ENCODE measurements around the gene PHACTR1.
A peak's percentile ranks its signal among the peaks of the same experiment; 100 is the strongest.

The PHACTR1 gene

GRCh38 chr6:13331516-13332348 lies 615.2 kb downstream of the PHACTR1 start:
- no peak overlapping the region for H3K4me3 ChIP-seq (replicated peaks; ENCODE audit: low read depth, low read length)
- DNase-seq (ENCODE audit: extremely low read depth, low read depth), result no peak
- TF ChIP-seq, protein P1, sequence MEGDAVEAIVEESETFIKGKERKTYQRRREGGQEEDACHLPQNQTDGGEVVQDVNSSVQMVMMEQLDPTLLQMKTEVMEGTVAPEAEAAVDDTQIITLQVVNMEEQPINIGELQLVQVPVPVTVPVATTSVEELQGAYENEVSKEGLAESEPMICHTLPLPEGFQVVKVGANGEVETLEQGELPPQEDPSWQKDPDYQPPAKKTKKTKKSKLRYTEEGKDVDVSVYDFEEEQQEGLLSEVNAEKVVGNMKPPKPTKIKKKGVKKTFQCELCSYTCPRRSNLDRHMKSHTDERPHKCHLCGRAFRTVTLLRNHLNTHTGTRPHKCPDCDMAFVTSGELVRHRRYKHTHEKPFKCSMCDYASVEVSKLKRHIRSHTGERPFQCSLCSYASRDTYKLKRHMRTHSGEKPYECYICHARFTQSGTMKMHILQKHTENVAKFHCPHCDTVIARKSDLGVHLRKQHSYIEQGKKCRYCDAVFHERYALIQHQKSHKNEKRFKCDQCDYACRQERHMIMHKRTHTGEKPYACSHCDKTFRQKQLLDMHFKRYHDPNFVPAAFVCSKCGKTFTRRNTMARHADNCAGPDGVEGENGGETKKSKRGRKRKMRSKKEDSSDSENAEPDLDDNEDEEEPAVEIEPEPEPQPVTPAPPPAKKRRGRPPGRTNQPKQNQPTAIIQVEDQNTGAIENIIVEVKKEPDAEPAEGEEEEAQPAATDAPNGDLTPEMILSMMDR (IDR thresholded peaks at IDR 0.05; ENCODE audit: low read depth, low read length, missing control alignments), result peak; percentile 52

DNA sequence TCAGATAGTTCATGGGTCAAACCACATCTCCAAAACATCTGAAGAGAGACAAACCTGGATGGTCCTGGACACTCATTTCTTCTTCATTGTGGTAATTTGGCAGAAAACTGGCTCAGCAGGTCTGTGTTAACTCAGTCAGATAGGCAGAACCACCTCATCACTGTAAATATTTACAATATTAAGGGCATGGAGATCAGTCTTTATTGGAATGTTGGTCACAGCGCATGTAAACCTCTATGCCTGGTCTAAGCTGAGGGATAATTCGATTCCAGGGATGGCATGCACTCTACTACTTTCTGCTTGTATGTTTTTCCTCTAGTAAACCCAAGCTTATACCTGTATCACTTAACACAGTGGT lies 615.8 kb downstream of the PHACTR1 start:
- no peak overlapping the region for H3K4me3 ChIP-seq (replicated peaks; ENCODE audit: low read depth, low read length)
- TF ChIP-seq, protein P1 (IDR thresholded peaks at IDR 0.05; ENCODE audit: low read depth, low read length, missing control alignments), result no peak
- no peak for DNase-seq (ENCODE audit: extremely low read depth, low read depth)

DNA sequence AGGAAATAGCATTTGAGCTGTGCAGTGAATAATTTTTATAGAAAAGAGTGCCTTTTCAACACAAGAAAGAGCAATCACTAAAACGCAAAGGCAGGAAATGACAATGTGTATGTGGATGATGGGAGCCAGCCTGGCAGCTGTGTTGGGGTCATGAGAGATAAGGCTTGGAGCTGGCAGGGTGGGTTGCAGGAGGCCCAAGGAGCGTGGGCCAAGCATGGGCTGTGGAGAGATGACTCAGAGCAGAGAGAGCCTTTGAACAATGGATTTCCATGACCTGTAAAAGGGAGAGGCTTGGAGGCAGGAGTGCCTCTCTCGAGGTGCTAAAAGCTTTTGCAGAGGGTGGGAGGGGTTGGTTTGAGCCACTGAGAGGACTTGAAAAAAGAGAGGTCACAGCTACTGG lies 618.4 kb downstream of the PHACTR1 start:
- DNase-seq (ENCODE audit: extremely low read depth, low read depth), result no peak
- TF ChIP-seq, protein P1 (IDR thresholded peaks at IDR 0.05; ENCODE audit: low read depth, low read length, missing control alignments), result no peak
- H3K4me3 ChIP-seq (replicated peaks; ENCODE audit: low read depth, low read length), result no peak overlapping the region

DNA sequence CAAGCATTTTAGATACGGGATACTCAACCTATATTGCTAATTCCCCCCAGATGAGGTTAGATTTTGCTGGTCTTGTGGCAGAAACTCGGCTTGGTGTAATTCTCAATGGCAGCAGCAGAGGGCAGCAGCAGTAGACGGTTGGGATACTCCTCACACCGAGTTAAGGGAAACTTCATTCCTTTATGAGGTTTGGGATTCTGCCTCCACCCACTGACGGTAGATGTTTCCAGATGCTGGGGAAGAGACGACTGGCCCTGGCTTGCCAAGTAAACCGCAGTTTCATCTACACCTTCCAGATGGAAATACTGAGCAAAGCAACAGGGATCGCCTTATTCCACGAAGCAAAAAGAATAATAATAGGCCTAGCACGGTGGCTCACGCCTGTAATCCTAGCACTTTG lies 620.0 kb downstream of the PHACTR1 start:
- no peak overlapping the region for H3K4me3 ChIP-seq (replicated peaks; ENCODE audit: low read depth, low read length)
- peak; percentile 97 for DNase-seq (ENCODE audit: extremely low read depth, low read depth)
- TF ChIP-seq, protein P1 (IDR thresholded peaks at IDR 0.05; ENCODE audit: low read depth, low read length, missing control alignments), result peak; percentile 82

GRCh38 chr6:13338038-13338437 lies 621.5 kb downstream of the PHACTR1 start:
- no peak overlapping the region for H3K4me3 ChIP-seq (replicated peaks; ENCODE audit: low read depth, low read length)
- no peak for DNase-seq (ENCODE audit: extremely low read depth, low read depth)
- TF ChIP-seq, protein P1 (IDR thresholded peaks at IDR 0.05; ENCODE audit: low read depth, low read length, missing control alignments), result no peak
